Spleen (tissue), 7 donors: ENCODE results near the gene LYZL1.

Experiments
- POLR2A ChIP-seq, 3 donors: fragments of 450-650 bp; IDR thresholded peaks; one replicate each; pipeline ENCODE4 v1.5.1; 2017; ENCODE audit warnings: antibody characterized with exemption in 3 of 3, mild to moderate bottlenecking in 1 of 3
- POLR2AphosphoS5 ChIP-seq, 3 donors: sonication (generic); formaldehyde crosslinking; IDR thresholded peaks; one replicate each; pipeline ENCODE4 v1.5.1; 2017; ENCODE audit warnings: antibody characterized with exemption in 3 of 3
- TF ChIP-seq, protein P1 (sequence below), 11 experiments: fragments of 200-600 bp in 7 of 11; fragments of 450-650 bp in 4 of 11; sonication (generic) in 4 of 11; IDR thresholded peaks in 8 of 11; conservative IDR thresholded peaks in 3 of 11; 1 replicate in 7 of 11; 2 replicates in 4 of 11; pipeline versions ENCODE4 v1.4.0 to v1.8.0; 2016 to 2021; ENCODE audit warnings: antibody characterized with exemption in 11 of 11, inconsistent platforms in 4 of 11, mild to moderate bottlenecking in 1 of 11
- donor health status: DM: no; HTN: no; CAD: no; lungs with moderate emphysema.
- donor health status: DM: no; HTN: no; CAD: no.
- donor health status: DM: no; HTN: no; CAD: no.

DNA sequence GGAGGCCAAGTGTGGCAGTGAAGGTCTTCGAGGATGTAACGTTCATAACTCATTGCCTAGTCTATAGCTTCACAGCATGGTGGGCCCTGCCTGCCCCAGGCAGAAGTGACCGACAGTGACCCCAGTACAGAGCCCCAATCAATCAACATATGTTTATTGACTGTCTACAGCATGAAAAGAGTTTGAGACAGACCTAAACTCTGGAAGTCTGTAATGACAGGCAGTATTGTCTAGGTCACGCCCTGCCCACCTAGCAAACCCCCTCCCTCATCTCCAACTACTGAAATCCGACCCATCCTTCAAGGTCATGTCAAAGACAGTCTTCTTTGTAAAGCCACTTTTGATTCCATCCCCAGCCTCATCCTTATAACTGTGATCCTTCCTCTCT, 43.9 kb downstream of the LYZL1 start:
- TF ChIP-seq, protein P1, sequence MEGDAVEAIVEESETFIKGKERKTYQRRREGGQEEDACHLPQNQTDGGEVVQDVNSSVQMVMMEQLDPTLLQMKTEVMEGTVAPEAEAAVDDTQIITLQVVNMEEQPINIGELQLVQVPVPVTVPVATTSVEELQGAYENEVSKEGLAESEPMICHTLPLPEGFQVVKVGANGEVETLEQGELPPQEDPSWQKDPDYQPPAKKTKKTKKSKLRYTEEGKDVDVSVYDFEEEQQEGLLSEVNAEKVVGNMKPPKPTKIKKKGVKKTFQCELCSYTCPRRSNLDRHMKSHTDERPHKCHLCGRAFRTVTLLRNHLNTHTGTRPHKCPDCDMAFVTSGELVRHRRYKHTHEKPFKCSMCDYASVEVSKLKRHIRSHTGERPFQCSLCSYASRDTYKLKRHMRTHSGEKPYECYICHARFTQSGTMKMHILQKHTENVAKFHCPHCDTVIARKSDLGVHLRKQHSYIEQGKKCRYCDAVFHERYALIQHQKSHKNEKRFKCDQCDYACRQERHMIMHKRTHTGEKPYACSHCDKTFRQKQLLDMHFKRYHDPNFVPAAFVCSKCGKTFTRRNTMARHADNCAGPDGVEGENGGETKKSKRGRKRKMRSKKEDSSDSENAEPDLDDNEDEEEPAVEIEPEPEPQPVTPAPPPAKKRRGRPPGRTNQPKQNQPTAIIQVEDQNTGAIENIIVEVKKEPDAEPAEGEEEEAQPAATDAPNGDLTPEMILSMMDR (IDR thresholded peaks at IDR 0.05 in 8 of 11, conservative IDR thresholded peaks at IDR 0.05 in 3 of 11), result no peak
- TF ChIP-seq POLR2A (IDR thresholded peaks at IDR 0.05), result no peak
- TF ChIP-seq POLR2AphosphoS5 (IDR thresholded peaks at IDR 0.05), result no peak
